ENCODE measurements around the gene FBXO47. TPM values are rescaled to one million over a fixed set of nuclear protein-coding genes. Genes with fewer than 3 reads are reported as not detected.

The FBXO47 gene
- total and polyA plus RNA-seq, 2 of the 4 experiments (the other 2 are of a cell fraction), result under 0.01 TPM; not detected in 1

DNA sequence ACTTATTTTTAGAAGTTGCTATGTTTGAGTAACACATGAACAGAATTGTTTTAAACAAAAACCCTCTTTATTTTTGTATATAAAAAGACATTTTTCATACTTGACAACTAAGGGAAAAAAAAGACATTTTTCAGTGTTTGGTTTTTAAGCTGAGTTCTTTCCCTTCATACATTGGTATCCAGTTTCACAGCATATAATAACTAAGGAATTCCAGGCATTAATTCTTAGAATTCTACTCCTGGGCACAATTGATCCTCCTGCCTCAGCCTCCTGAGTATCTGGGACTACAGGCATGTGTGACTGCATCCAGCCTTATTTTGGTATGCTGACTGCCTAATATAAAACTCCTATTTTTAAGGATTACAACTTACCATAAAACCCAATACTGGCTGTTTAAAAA is 8.4 kb downstream of the FBXO47 start:
- Histone ChIP-seq H3K27ac (ENCODE audit: insufficient read depth, low read length) (peak overlapping the region; percentile 98), H3K79me1 (ENCODE audit: low read depth in 1 of 2, low read length in 2 of 2) (0 out of 4 replicates have a peak, but pooled peaks cover 0 to 2% of the 10 kb centered on the region in 2 experiments), H4K20me1 (ENCODE audit: insufficient read depth, low read length) (no peaks in the 10 kb centered on the region), H3K23ac (ENCODE audit: low read depth, low read length) (no peak overlapping the region; the same call in 1 of the 2 replicates), H2AFZ (replicated peaks; ENCODE audit: low read length, poor library complexity) (no peak overlapping the region), H4K91ac (ENCODE audit: insufficient read depth, low read depth, low read length) (peak overlapping the region; percentile 81; the same call in 1 of the 2 replicates), H3K4me1 (ENCODE audit: control insufficient read depth, insufficient read depth, low read length) (peaks cover 8% of the 10 kb centered on the region), H3K4ac (ENCODE audit: low read depth, low read length) (peak overlapping the region; percentile 17; the same call in 1 of the 2 replicates), H2BK20ac (ENCODE audit: low read depth, low read length) (peak overlapping the region; percentile 96; the same call in 1 of the 2 replicates), H3K14ac (replicated peaks; ENCODE audit: low read depth, low read length) (no peak overlapping the region), H3K18ac (ENCODE audit: low read depth, low read length) (peak overlapping the region; percentile 97), H2AK9ac (replicated peaks; ENCODE audit: low read depth, low read length, poor library complexity) (no peak overlapping the region), H3K27me3 (ENCODE audit: control insufficient read depth, insufficient read depth, low read length) (no peaks in the 10 kb centered on the region), H2AK5ac (ENCODE audit: low read depth, low read length) (no peak overlapping the region), H3K36me3 (ENCODE audit: control insufficient read depth, insufficient read depth, low read length) (no peaks in the 10 kb centered on the region), H3K9ac (ENCODE audit: low read depth, low read length) (peak overlapping the region; percentile 55; the same call in 1 of the 2 replicates), H4K8ac (ENCODE audit: low read depth in 2 of 2, low read length in 2 of 2) (peak overlapping the region; percentile 46 to 88; a peak in 2 of 4 replicates), H2BK120ac (ENCODE audit: low read depth, low read length) (peak overlapping the region; percentile 97), H2BK15ac (ENCODE audit: low read depth, low read length) (no peak overlapping the region), H4K5ac (ENCODE audit: low read depth, low read length) (no peak overlapping the region), H3K4me2 (ENCODE audit: low read depth, low read length) (peak overlapping the region; percentile 13; the same call in 1 of the 2 replicates), H2BK5ac (ENCODE audit: low read depth, low read length, poor library complexity, severe bottlenecking) (peak overlapping the region; percentile 92), H3K9me1 (ENCODE audit: insufficient read depth, low read length) (peaks cover 4% of the 10 kb centered on the region; the same call in 1 of the 2 replicates), H3K9me3 (ENCODE audit: control insufficient read depth, insufficient read depth, low read length) (no peaks in the 10 kb centered on the region), H3K56ac (ENCODE audit: extremely low read depth, insufficient read depth, low read length) (no peak overlapping the region; the same call in 1 of the 2 replicates), H3K4me3 (ENCODE audit: insufficient read depth, low read depth, low read length) (no peak overlapping the region)
- BruUV-seq (replicated peaks), result no TSS peak
- in situ Hi-C loops (cut with MboI; ENCODE audit: low sequenced_read_pairs), result no loop called here
- ChIA-PET CTCF (no interaction called here), POLR2A (ENCODE audit: unreplicated experiment) (no interaction called here)
- TF ChIP-seq BHLHE40 (IDR thresholded peaks at IDR 0.05; ENCODE audit: low read depth, low read length) (no peak), POLR2A (IDR thresholded peaks at IDR 0.05; ENCODE audit: low read depth, low read length) (no peak), CTCF (conservative IDR thresholded peaks at IDR 0.05; ENCODE audit: low read depth, low read length) (no peak), MAZ (IDR thresholded peaks at IDR 0.05; ENCODE audit: borderline replicate concordance, low read depth, low read length) (no peak), NFE2L2 (IDR thresholded peaks at IDR 0.05; ENCODE audit: low read depth, low read length) (no peak), RAD21 (IDR thresholded peaks at IDR 0.05; ENCODE audit: low read length) (no peak), MAFK (IDR thresholded peaks at IDR 0.05; ENCODE audit: low read depth, low read length) (no peak), MXI1 (IDR thresholded peaks at IDR 0.05; ENCODE audit: borderline replicate concordance, low read depth, low read length) (no peak), CEBPB (IDR thresholded peaks at IDR 0.05; ENCODE audit: low read depth, low read length) (no peak), CHD1 (IDR thresholded peaks at IDR 0.05; ENCODE audit: low read depth, low read length) (no peak), USF2 (IDR thresholded peaks at IDR 0.05; ENCODE audit: low read depth, low read length) (no peak), SMC3 (IDR thresholded peaks at IDR 0.05; ENCODE audit: low read depth, low read length) (no peak), RFX5 (IDR thresholded peaks at IDR 0.05; ENCODE audit: low read depth, low read length) (no peak), ELK1 (IDR thresholded peaks at IDR 0.05; ENCODE audit: borderline replicate concordance, low read depth, low read length) (no peak), RCOR1 (IDR thresholded peaks at IDR 0.05; ENCODE audit: insufficient replicate concordance, low read length) (no peak), FOS (IDR thresholded peaks at IDR 0.05; ENCODE audit: low read depth, low read length) (no peak)
- DNase-seq, result peak; percentile 68
- dilution Hi-C loops (cut with HindIII; ENCODE audit: low sequenced_read_pairs, unreplicated experiment), result no loop called here
- peak; percentile 92 for ATAC-seq (ENCODE audit: low read depth)
- intact Hi-C loops (cut with micrococcal nuclease), result no loop called here
